KBM-7 (cell line): ENCODE results near the gene TOMM70.
"Not testable (repeated sequence)": the region's sequence is repeated elsewhere in the genome, so short reads cannot be mapped to it uniquely, and the experiment has no call there.

ENCODE experiments used
- DNase-seq: peaks from one replicate; pipeline ENCODE4 v3.0.0-alpha.2; 2015
- in situ Hi-C: fragments of 300-500 bp; cut with MboI; formaldehyde crosslinking; loops from 2 replicates; pipeline ENCODE4 v1.14.3; 2020; ENCODE audit warnings: low sequenced_read_pairs, low pct_unique_long_range_greater_than_20kb, mixed read lengths

Gene TOMM70

DNA sequence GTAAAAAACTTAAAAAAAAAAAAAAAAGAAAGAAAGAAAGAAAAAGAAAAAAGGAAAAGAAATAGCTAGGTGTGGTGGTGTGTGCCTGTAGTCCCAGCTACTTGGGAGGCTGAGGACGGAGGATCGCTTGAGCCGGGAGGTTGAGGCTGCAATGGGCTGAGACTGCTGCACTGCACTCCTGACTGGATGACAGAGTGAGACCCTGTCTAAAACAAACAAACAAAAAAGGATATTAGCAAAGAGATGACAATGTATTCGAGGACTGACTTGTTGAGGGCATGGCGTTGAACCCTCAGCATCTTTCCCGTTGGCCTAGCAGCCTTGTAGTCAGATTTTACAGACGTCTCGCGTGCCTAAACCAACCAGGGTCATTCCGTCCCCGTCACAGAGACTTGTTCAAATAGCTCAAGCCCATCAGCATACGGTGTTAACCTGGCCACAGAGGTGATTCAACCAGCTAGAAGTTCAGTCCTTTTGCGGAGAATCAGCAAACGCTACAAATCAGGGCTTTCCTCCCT lies 66.9 kb downstream of the TOMM70 start:
- in situ Hi-C loops: no loop called here
- no peak for DNase-seq

DNA sequence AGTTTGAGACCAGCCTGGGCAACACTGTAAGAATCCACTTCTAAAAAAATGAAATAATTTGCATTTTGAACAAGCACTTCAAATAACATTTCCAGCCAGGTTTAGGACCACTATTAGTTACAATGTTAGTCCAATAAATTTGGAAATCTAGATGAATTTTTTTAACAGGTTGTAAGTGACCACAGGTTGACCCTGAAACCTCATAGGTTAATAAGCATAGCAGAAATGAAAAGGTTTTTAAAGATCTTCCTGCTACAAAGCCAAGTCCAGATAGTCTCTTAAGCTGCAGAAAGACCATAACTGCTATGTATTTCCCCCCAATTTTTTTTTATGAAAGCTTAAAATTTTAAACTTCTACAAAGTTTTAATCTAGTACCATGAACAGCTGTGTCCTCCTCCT lies 67.8 kb downstream of the TOMM70 start:
- in situ Hi-C loops: no loop called here

DNA sequence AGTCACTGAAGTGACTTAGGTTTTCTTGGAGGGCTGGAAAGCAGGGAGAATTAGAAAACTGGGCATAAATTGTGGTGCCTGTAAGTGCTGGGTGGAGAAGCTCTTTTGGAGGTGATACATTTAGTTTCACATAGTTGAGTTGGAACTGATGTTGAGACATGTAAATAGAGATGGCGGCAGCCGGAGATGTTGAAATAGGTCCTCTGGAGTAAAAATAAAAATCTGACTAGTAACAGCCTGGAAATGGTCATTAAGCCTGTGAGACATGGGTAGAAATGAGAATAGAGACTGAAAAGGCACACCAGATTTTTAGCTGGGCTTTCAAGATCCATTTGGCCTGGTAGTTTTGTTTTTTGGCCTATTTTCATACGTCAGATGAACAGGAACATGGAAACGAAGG lies 69.2 kb downstream of the TOMM70 start:
- DNase-seq: no peak
- in situ Hi-C loops: no loop called here

More for the DNA sequence above, 67.8 kb downstream of the TOMM70 start:
- DNase-seq: no peak

GRCh38 chr3:100330651-100331050 lies 70.2 kb downstream of the TOMM70 start:
- DNase-seq: no peak
- in situ Hi-C loops: no loop called here

DNA sequence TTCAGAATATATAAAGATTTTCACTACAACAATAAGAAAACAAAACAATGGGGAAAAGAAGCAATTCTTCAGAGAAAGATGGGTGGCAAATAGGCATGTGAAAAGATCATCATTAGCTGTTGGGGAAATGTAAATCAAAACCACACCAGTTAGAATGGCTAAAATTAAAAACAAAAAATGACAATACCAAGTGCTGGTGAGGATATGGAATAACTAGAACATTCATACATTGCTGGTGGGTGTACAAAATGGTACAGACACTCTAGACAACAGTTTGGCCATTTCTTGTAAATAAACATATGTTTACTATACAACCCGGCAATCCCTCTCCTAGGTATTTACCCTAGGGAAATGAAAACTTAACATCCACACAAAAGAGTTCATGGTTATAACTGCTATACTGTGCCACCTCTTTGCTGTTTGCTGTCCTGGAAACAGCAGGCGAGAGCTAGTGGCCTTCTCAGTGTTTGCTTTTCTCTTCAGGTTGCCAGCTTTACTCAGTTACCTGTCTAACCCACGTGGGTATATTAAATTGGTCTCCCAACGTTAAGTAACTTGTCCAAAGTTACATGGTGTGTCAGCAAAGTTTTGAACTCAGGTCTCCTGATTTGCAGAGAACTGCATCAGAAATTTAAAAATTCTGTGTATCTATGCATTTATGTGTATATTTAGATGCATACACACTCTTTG lies 70.9 kb downstream of the TOMM70 start:
- in situ Hi-C loops: no loop called here
- no peak for DNase-seq

DNA sequence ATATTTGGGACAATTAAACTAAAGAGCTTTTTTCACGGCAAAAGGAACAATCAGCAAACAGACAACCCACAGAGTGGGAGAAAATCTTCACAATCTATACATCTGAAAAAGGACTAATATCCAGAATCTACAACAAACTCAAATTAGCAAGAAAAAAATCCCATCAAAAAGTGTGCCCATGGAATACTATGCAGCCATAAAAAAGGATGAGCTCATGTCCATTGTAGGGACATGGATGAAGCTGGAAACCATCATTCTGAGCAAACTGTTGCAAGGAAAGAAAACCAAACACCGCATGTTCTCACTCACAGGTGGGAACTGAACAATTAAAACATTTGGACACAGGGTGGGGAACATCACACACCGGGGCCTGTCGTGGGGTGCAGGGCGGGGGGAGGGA lies 73.5 kb downstream of the TOMM70 start:
- DNase-seq, in situ Hi-C loops: not testable (repeated sequence)

DNA sequence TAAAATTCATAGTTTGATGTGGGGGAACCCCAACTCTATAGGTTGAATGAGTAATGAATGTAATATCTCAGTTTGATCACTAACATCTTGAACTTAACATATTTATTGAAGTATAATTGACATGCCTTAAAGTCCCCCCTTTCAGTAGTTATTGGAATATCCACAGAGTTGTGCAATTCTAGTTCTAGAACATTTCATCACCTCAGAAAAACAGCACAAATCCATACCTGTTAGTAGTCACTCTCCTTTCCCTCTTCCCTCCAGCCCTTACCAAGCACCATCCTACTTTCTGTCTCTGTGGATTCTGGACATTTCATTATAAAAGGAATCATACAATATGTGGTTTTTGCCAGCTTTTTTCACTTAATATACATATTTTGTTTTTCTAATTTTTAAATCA lies 75.1 kb downstream of the TOMM70 start:
- DNase-seq: no peak
- in situ Hi-C loops: no loop called here

GRCh38 chr3:100324044-100324443 lies 76.8 kb downstream of the TOMM70 start:
- in situ Hi-C loops: no loop called here
- no peak for DNase-seq

GRCh38 chr3:100319951-100320350 lies 80.9 kb downstream of the TOMM70 start:
- in situ Hi-C loops: no loop called here
- DNase-seq: no peak

- in situ Hi-C loops: no loop called here
- DNase-seq: no peak
Observed at GRCh38 chr3:100317912-100318311, 83.0 kb downstream of the TOMM70 start.

GRCh38 chr3:100316641-100317069 lies 84.2 kb downstream of the TOMM70 start:
- DNase-seq: peak; percentile 72
- in situ Hi-C loops: no loop called here
